ENCODE results near the gene CHGA. TPM values are rescaled to one million over a fixed set of nuclear protein-coding genes. Genes with fewer than 3 reads are reported as not detected.

The CHGA gene
- total and polyA plus RNA-seq, 2 of the 8 experiments (the other 6 are each of a cell fraction or from before 2014, with no cell fraction given) = 17.5 to 28.2 TPM

DNA sequence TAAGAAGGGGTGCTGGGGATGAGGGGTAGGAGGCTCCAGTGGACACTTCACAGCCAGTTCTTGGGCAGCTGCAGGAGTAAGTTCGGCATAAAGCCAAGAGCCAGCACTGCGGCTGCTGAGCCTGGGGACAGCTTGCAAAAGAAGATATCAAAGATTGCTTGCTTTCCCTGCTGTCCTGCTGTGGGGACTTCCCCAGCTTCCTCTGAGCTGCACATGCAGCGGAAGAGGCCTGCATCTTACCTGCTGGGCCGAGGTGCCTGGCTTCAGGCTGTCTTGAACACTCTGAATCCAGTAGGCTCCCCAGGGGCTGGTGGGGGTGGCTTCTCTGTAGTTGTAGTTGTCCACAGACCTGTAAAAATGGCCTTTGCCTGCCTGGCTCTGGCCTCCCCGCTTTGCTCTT, 1.3 kb downstream of the CHGA start:
- ChIA-PET POLR2A (ENCODE audit: partially characterized antibody) (interaction anchor here (0.6 to 1.9 kb wide), 3 partner anchors 10 to 40 kb away, joined by 3 to 6 read pairs (median 4); no protein-coding TSS in a partner anchor), CTCF (ENCODE audit: partially characterized antibody) (interaction anchor here (1.1 kb wide), 1 partner anchor 215 kb away, joined by 3 read pairs; no protein-coding TSS in a partner anchor)
- peak overlapping the region; percentile 53; the same call in 1 of the 2 replicates for H2BK15ac ChIP-seq (ENCODE audit: low read length)
- H3K27ac ChIP-seq (ENCODE audit: low read depth, low read length) = no peak overlapping the region
- H3K9me3 ChIP-seq (ENCODE audit: insufficient read depth in 2 of 2, low read depth in 1 of 2, low read length in 1 of 2) = no peaks in the 10 kb centered on the region
- H3K23me2 ChIP-seq (ENCODE audit: low read depth, low read length) = peaks cover 13% of the 10 kb centered on the region; the same call in 1 of the 2 replicates
- H3K14ac ChIP-seq (ENCODE audit: insufficient read length) = no peak overlapping the region
- WGBS, 2 experiments (ENCODE audit: extremely low coverage in 1 of 2, insufficient coverage in 1 of 2, insufficient read length in 1 of 2, insufficient replicate concordance in 2 of 2, low coverage in 1 of 2, low lambda C conversion rate in 2 of 2, missing lambda C conversion rate in 1 of 2) = 46% methylated on average over 5 of the region's 5 CpGs; no CpG with 5 or more reads in 1 of the 2 experiments
- H2AFZ ChIP-seq (ENCODE audit: low read length) = no peak overlapping the region
- TF ChIP-seq EGR1 (IDR thresholded peaks at IDR 0.05; ENCODE audit: borderline replicate concordance, low read depth, low read length) (peak; percentile 14; the same call in 1 of the 2 replicates), RFX5 (IDR thresholded peaks at IDR 0.05; ENCODE audit: borderline replicate concordance, low read depth, low read length) (no peak), MAX (IDR thresholded peaks at IDR 0.05) (0 out of 2 replicates have a peak, but pooled peaks have one; percentile 16)
- DNase-seq (ENCODE audit: low read depth in 1 of 2, low spot score in 2 of 2) (peak in 1 of 2 experiments; percentile 51), FAIRE-seq (no peak)
- no peak overlapping the region for H3K18ac ChIP-seq (ENCODE audit: extremely low read depth, low read length)
- peak overlapping the region; percentile 47 to 95; a peak in 3 of 4 replicates for H3K4me2 ChIP-seq (ENCODE audit: insufficient read depth in 1 of 2, low read depth in 2 of 2, low read length in 2 of 2)
- no peak overlapping the region for H2BK5ac ChIP-seq (ENCODE audit: low read depth, low read length)
- no peaks in the 10 kb centered on the region for H3K36me3 ChIP-seq (ENCODE audit: control insufficient read depth in 2 of 4, insufficient read depth in 4 of 4, low read length in 3 of 4)
- peak overlapping the region in 3 of 4 experiments; percentile 23 to 79 (median 71); a peak in 4 of 8 replicates for H3K4me3 ChIP-seq (ENCODE audit: extremely low read depth in 1 of 4, insufficient read depth in 2 of 4, low read depth in 3 of 4, low read length in 4 of 4)
- no peak overlapping the region for H3K23ac ChIP-seq (ENCODE audit: insufficient read length)
- H3K79me2 ChIP-seq (ENCODE audit: control insufficient read depth in 1 of 2, insufficient read depth in 2 of 2, low read length in 2 of 2) = no peaks in the 10 kb centered on the region
- H4K5ac ChIP-seq (ENCODE audit: insufficient read length, low read depth, low read length) = no peak overlapping the region
- no peak overlapping the region for H3K9ac ChIP-seq (replicated peaks in 1 of 4; ENCODE audit: extremely low read depth in 1 of 4, low read depth in 3 of 4, low read length in 3 of 4)
- H3K4me1 ChIP-seq (replicated peaks in 1 of 4; ENCODE audit: control insufficient read depth in 3 of 4, insufficient read depth in 4 of 4, low read length in 3 of 4) = peaks cover 0 to 15% (median 4%) of the 10 kb centered on the region in 4 experiments; a peak in 4 of 7 replicates
- no peak overlapping the region for H2BK12ac ChIP-seq (ENCODE audit: low read depth, low read length)
- no peak overlapping the region for H2BK120ac ChIP-seq (replicated peaks; ENCODE audit: low read depth, low read length)
- no peaks in the 10 kb centered on the region for H3K79me1 ChIP-seq (ENCODE audit: low read depth, low read length)
- no peak overlapping the region for H4K8ac ChIP-seq (ENCODE audit: extremely low read depth, insufficient read depth, low read length)
- peaks cover 0 to 3% of the 10 kb centered on the region in 2 experiments for H4K20me1 ChIP-seq (replicated peaks in 1 of 2; ENCODE audit: control insufficient read depth in 1 of 2, insufficient read depth in 2 of 2, low read length in 2 of 2)
- H3K4ac ChIP-seq (replicated peaks; ENCODE audit: insufficient read length, low read depth, low read length) = no peak overlapping the region
- peaks cover 0 to 7% (median under 1%) of the 10 kb centered on the region in 4 experiments; a peak in 3 of 7 replicates for H3K27me3 ChIP-seq (replicated peaks in 1 of 4; ENCODE audit: control insufficient read depth in 3 of 4, extremely low read depth in 1 of 4, insufficient read depth in 3 of 4, low read length in 3 of 4)
- H4K91ac ChIP-seq (replicated peaks; ENCODE audit: insufficient read length, low read length) = no peak overlapping the region
- no peak overlapping the region for H3K56ac ChIP-seq (replicated peaks; ENCODE audit: insufficient read length, low read depth, low read length)
- no peak overlapping the region for H2AK5ac ChIP-seq (ENCODE audit: low read depth, low read length)
- H2BK20ac ChIP-seq (ENCODE audit: low read length) = no peak overlapping the region

All from H1 (cell line).